Measurements from ENCODE around the gene TXNIP.

DNA sequence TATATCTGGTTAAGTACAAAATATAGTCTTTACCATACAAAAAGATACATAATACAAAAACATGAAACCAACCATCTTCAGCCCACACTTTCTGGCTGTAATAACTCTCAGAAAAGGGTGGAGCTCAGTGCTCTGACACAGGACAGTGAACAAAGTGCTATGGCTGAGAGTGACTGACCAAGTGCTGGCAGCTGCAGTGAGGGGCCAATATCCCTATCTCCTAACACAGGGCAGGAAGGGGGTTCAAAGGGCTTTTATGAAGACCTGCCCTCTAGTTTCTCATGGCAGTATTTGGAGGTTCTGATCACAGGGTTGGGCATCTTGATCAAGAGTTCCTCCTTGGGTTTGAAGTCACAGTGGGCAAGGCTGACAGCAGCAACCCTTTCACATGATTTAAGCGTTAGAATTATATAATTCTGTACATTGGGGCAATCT is 3.9 kb downstream of the TXNIP start:
- TF ChIP-seq, protein P1, sequence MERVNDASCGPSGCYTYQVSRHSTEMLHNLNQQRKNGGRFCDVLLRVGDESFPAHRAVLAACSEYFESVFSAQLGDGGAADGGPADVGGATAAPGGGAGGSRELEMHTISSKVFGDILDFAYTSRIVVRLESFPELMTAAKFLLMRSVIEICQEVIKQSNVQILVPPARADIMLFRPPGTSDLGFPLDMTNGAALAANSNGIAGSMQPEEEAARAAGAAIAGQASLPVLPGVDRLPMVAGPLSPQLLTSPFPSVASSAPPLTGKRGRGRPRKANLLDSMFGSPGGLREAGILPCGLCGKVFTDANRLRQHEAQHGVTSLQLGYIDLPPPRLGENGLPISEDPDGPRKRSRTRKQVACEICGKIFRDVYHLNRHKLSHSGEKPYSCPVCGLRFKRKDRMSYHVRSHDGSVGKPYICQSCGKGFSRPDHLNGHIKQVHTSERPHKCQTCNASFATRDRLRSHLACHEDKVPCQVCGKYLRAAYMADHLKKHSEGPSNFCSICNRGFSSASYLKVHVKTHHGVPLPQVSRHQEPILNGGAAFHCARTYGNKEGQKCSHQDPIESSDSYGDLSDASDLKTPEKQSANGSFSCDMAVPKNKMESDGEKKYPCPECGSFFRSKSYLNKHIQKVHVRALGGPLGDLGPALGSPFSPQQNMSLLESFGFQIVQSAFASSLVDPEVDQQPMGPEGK (CRISPR knock-in tag; IDR thresholded peaks at IDR 0.05; ENCODE audit: borderline replicate concordance), result no peak
- TF ChIP-seq ZC3H10 (CRISPR knock-in tag; IDR thresholded peaks at IDR 0.05) (no peak), ARNTL (CRISPR knock-in tag; IDR thresholded peaks at IDR 0.05; ENCODE audit: borderline replicate concordance, low read depth) (no peak)

Measured in SK-N-SH treated with all-trans-retinoic acid at 6 μM for 48 hours (cell line).